Measurements from ENCODE around the gene NRXN2.

DNA sequence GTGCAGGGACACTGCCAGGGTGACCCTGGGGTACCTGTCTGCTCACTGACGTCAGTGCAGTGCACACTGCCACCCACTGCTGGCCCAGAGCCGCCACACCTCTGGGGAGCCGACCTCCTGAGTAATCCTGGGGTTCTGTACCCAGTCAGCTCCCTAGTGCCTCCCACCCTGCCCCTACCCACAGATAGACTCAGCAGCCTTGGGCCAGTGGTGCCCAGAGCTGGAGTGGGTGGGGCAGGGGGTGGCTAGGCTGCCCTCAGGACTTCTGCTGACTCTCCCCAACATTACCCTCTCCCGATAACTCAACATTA lies 5.8 kb downstream of the NRXN2 start:
- TF ChIP-seq, protein P1, sequence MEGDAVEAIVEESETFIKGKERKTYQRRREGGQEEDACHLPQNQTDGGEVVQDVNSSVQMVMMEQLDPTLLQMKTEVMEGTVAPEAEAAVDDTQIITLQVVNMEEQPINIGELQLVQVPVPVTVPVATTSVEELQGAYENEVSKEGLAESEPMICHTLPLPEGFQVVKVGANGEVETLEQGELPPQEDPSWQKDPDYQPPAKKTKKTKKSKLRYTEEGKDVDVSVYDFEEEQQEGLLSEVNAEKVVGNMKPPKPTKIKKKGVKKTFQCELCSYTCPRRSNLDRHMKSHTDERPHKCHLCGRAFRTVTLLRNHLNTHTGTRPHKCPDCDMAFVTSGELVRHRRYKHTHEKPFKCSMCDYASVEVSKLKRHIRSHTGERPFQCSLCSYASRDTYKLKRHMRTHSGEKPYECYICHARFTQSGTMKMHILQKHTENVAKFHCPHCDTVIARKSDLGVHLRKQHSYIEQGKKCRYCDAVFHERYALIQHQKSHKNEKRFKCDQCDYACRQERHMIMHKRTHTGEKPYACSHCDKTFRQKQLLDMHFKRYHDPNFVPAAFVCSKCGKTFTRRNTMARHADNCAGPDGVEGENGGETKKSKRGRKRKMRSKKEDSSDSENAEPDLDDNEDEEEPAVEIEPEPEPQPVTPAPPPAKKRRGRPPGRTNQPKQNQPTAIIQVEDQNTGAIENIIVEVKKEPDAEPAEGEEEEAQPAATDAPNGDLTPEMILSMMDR (IDR thresholded peaks at IDR 0.05; ENCODE audit: extremely low read depth in 1 of 2, insufficient read depth in 1 of 2, low read depth in 1 of 2, low read length in 2 of 2): no peak
- TF ChIP-seq POLR2AphosphoS5 (IDR thresholded peaks at IDR 0.05; ENCODE audit: insufficient read depth, low read depth, low read length) (no peak), POLR2A (IDR thresholded peaks at IDR 0.05; ENCODE audit: low read depth, low read length) (no peak), EZH2 (IDR thresholded peaks at IDR 0.05; ENCODE audit: borderline replicate concordance, low read depth, low read length, severe bottlenecking) (no peak), JUN (IDR thresholded peaks at IDR 0.05; ENCODE audit: borderline replicate concordance, insufficient read depth, insufficient read length, low read depth) (no peak)
- TF ChIP-seq, protein P2, sequence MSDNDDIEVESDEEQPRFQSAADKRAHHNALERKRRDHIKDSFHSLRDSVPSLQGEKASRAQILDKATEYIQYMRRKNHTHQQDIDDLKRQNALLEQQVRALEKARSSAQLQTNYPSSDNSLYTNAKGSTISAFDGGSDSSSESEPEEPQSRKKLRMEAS (IDR thresholded peaks at IDR 0.05; ENCODE audit: insufficient read depth, insufficient read length): no peak

Measured in endothelial cell of umbilical vein (primary cell).